HG02981 (cell line): ENCODE results near the gene EPB41L5.
"Not testable (repeated sequence)": the region's sequence is repeated elsewhere in the genome, so short reads cannot be mapped to it uniquely, and the experiment has no call there.

Experiments used
- ATAC-seq: cut with Tn5 transposase; IDR thresholded peaks from one replicate; pipeline ENCODE4 v1.9.1; 2021; ENCODE audit warnings: mild to moderate bottlenecking, moderate library complexity; ENCODE audit not compliant: unreplicated experiment

Gene EPB41L5

GRCh38 chr2:120029672-120030640 is 17.1 kb downstream of the EPB41L5 start:
- no peak for ATAC-seq

GRCh38 chr2:120032297-120032696 is 19.4 kb downstream of the EPB41L5 start:
- no peak for ATAC-seq

GRCh38 chr2:120034027-120034426 is 21.1 kb downstream of the EPB41L5 start:
- ATAC-seq, result no peak

GRCh38 chr2:120034621-120035020 is 21.7 kb downstream of the EPB41L5 start:
- no peak for ATAC-seq

- no peak for ATAC-seq
Observed at GRCh38 chr2:120036145-120036544, 23.3 kb downstream of the EPB41L5 start.

GRCh38 chr2:120037995-120038541 is 25.2 kb downstream of the EPB41L5 start:
- no peak for ATAC-seq

GRCh38 chr2:120042359-120042758 is 29.5 kb downstream of the EPB41L5 start:
- no peak for ATAC-seq

GRCh38 chr2:120044336-120044735 is 31.5 kb downstream of the EPB41L5 start:
- no peak for ATAC-seq

GRCh38 chr2:120045775-120046174 is 32.9 kb downstream of the EPB41L5 start:
- ATAC-seq, result not testable (repeated sequence)

GRCh38 chr2:120046252-120046651 is 33.4 kb downstream of the EPB41L5 start:
- not testable (repeated sequence) for ATAC-seq

- ATAC-seq, result no peak
Observed at GRCh38 chr2:120052597-120052996, 39.7 kb downstream of the EPB41L5 start.

GRCh38 chr2:120053891-120054290 is 41.0 kb downstream of the EPB41L5 start:
- ATAC-seq, result no peak

- ATAC-seq, result no peak
Observed at GRCh38 chr2:120059483-120059882, 46.6 kb downstream of the EPB41L5 start.

GRCh38 chr2:120060088-120060623 is 47.3 kb downstream of the EPB41L5 start:
- no peak for ATAC-seq

GRCh38 chr2:120064664-120065063 is 51.8 kb downstream of the EPB41L5 start:
- no peak for ATAC-seq

GRCh38 chr2:120066800-120067547 is 54.1 kb downstream of the EPB41L5 start:
- ATAC-seq, result no peak

GRCh38 chr2:120068040-120068658 is 55.3 kb downstream of the EPB41L5 start:
- not testable (repeated sequence) for ATAC-seq

- no peak for ATAC-seq
Observed at GRCh38 chr2:120075545-120075944, 62.7 kb downstream of the EPB41L5 start.

- ATAC-seq, result no peak
Observed at GRCh38 chr2:120077896-120078295, 65.0 kb downstream of the EPB41L5 start.

- ATAC-seq, result no peak
Observed at GRCh38 chr2:120079647-120080046, 66.8 kb downstream of the EPB41L5 start.

- no peak for ATAC-seq
Observed at GRCh38 chr2:120091436-120091835, 78.6 kb downstream of the EPB41L5 start.
